NCI-H510A (cell line): Measurements from ENCODE around the gene SPAG8.

Source experiments
- DNase-seq: peaks from one replicate; lab custom pipeline; 2025; lab: John Stamatoyannopoulos, UW

Gene SPAG8

DNA sequence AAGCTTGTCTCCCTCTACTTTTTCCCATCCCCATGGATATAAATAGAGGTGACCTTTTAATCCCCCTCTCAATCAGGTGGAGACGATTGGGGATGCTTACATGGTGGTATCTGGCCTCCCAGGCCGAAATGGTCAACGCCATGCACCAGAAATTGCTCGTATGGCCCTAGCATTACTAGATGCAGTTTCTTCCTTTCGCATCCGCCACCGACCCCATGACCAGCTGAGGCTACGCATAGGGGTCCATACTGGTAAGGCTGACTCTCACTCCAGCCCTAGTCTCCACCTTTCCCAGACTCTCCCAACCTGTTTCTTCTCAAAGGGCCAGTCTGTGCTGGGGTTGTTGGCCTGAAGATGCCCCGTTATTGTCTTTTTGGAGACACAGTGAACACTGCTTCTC, 3.6 kb downstream of the SPAG8 start:
- no peak for DNase-seq

DNA sequence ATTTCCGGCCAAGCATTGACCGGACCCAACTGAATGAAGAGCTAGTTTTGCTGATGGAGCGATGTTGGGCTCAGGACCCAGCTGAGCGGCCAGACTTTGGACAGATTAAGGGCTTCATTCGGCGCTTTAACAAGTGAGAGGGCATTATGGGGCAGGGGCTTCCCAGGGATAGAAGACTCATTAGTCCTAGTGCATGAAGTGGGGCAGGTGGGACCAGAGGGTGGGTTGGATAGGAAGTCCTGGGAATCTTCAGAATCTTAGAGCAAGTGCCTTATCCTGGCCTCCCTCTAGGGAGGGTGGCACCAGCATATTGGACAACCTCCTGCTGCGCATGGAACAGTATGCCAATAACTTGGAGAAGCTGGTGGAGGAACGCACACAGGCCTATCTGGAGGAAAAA, 6.0 kb downstream of the SPAG8 start:
- no peak for DNase-seq

DNA sequence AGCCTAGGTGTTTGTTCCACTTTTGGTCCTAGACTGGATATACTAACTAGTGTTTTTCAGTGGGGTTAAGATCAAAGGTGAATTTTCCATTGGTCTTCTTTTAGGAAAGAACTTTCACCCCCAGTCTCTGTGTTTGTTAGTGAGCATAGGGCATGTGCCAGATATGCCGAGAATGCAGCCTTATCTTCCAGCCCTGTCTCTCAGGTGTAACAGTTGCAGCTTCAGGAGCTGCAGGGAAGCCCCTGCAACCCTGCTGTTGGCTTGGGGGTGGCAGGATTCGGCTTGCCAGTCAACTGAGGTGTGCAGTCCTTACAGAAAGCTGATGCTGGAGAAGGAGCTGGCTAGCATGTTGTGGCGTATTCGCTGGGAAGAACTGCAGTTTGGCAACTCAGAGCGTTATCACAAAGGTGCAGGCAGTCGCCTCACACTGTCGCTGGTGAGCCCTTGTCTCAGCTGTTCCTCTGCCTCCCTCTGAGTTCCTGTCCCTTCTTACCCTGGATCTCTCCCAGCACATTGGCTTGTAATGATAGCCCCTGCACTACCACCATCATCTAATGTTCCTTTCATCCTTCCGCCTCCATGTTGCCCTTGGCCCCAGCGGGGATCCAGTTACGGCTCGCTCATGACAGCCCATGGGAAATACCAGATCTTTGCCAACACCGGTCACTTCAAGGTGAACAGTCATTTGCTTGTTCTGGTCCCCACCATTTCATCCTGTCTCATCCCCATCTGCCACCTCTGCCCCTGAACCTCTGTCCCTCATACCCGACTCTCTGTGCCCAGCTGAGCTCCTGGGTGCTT, 10.5 kb downstream of the SPAG8 start:
- no peak for DNase-seq

DNA sequence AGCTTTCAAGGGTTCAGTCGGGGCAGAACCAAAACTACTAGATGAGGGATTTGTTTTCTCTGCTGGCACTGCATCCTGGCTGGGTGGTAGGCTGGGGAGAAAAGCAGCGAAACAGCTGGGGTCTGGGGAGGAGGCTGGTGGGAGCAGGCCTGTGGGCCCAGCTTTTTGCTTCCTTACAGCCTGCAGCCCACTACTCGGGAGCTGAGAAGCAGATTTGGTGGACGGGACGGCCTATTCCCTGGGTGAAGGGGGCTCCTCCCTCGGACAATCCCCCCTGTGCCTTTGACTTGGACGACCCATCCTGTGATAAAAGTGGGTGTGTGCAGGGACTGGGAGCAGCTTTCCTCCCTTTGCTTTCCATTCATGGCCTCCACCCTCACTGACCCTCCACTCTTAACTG, 11.5 kb downstream of the SPAG8 start:
- no peak for DNase-seq

DNA sequence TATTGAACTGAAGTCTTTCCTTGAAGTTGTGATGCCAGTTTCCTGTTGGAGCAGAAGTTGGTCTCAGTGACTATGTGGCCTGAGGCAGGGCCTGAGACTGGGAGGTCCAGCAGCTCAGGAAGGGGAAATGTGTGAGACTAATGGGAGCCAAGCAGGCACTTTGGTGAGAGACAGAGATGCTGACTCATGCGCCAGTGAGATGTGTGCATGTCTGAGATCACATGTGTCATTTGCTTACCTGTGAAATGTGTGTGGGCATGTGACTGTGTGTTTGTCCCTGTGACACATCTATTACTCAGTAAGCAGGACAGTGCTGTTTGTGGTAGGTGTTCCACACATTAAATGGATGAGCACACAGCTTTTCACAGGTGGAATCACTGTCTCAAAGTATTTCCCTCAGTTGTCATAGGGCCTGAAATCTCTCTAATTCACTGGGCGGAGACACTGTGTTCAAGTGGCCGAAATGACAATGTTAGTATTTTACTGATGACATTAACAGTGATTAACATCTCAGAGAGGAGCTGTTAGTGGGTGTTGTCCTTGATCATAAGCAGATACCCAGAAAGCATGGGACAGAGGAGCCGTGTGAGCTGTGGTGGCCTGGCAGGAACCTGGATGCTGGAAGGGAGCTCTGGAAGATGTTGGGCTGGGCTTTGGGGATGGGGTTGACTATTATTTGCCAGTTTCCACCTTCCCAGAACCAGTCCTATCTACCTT, 13.2 kb downstream of the SPAG8 start:
- no peak for DNase-seq

DNA sequence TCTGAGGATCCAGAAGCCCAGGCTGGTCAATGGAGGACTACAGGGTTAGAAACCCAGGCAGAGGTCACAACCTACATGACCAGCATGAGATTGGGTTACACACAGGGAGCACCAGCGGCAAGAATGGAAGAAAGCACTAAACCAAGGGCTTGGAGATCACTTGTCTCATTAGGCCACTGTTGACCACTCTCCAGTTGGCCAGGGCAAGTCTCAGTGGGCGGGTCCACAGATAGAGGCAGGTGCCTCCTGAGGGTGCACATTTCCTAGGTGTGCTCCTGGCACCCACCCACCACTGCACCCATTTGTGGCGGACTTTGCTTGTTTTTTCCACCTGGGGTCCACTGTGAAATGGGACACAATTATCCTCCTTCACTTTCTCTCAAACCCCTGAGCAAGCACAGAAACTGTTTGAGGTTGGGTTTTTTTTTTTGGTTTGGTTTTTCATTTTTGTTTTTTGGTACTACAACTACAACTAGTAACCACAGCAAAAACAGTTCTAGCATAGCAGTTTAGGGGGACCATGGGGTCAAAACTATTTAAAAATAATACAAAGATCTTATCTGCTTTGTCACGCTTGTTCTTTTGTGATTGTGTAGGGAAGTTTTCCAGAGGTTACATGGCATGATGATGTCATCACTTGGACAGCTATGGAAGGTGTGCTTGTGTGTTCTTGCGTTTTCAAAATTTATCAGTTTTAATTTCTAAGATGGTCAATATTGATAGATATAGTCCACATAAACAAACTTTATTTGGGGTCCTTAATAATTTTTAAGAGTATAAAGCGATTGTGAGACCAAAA, 14.6 kb downstream of the SPAG8 start:
- DNase-seq: no peak

DNA sequence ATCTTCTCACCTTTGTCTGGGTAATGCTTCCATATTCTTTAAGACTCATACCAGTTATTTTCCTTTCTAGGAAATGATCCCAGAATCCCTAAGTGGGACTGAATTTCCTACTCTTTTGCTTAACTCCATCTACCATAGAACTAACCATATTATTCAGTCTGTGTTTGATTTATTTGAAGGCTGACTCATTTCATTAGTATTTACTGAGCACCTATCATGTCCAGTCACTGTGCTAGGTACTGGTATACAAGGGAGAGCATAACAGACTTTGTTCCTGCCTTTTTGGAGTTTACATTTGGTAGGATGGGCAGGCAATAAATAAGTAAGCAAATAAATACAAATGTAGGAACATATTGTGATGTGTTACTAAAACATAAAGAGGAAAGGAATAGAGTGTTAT, 16.4 kb downstream of the SPAG8 start:
- no peak for DNase-seq

DNA sequence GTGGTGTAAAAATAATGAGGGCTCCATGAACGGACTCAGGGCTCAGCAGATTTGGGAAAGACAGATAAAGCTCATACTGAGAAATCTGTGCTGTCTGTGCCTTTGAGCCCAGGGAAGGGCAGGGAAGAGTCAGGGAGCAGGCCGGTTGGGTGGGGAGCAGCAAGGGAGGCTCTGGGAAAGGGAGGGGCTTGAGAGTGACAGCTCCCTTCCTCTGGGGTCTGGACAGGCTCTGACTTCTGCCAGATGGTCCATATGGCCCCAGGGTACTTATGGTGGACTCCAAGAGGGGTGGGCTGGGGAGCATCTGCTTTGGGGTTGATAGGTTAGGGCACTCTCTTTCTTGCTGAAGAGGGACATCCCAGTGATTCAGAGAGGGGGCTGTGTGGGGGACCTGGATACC, 18.6 kb downstream of the SPAG8 start:
- DNase-seq: no peak

DNA sequence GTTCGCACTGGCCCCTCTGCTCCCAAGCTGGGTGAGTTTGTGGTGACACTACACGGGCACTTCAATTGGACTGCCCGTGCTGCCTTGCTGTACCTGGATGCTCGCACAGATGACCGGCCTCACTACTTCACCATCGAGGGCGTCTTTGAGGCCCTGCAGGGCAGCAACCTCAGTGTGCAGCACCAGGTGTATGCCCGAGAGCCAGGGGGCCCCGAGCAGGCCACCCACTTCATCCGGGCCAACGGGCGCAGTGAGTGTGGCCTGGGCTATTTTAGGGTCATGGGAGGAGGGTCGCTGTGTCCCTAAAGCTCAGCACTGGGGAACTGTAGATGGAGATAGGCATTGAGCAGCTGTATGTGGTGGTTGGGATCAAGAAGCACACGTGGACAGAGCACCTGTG, 19.2 kb downstream of the SPAG8 start:
- no peak for DNase-seq

DNA sequence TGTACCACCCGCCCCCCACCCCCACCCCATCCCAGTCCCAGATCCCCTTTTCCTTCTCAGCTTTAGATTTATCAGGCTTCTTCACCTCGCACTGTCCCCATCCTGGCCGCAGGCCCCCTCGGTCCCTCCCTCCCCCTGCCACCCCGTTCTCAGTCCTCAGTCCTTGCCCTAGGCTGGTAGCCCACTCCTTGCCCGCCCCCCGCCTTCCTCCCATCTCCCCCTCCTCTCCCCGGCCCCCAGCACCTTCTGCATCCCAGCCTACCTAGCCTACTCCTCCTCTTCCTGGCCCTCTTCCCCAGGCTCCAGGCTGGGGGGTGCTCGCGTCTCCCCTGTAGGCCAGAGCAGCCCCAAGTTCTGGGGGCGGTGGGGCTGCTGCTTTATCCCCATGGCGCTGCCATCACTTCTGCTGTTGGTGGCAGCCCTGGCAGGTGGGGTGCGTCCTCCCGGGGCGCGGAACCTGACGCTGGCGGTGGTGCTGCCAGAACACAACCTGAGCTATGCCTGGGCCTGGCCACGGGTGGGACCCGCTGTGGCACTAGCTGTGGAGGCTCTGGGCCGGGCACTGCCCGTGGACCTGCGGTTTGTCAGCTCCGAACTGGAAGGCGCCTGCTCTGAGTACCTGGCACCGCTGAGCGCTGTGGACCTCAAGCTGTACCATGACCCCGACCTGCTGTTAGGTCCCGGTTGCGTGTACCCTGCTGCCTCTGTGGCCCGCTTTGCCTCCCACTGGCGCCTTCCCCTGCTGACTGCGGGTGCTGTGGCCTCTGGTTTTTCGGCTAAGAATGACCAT, 19.8 kb downstream of the SPAG8 start:
- DNase-seq: no peak

DNA sequence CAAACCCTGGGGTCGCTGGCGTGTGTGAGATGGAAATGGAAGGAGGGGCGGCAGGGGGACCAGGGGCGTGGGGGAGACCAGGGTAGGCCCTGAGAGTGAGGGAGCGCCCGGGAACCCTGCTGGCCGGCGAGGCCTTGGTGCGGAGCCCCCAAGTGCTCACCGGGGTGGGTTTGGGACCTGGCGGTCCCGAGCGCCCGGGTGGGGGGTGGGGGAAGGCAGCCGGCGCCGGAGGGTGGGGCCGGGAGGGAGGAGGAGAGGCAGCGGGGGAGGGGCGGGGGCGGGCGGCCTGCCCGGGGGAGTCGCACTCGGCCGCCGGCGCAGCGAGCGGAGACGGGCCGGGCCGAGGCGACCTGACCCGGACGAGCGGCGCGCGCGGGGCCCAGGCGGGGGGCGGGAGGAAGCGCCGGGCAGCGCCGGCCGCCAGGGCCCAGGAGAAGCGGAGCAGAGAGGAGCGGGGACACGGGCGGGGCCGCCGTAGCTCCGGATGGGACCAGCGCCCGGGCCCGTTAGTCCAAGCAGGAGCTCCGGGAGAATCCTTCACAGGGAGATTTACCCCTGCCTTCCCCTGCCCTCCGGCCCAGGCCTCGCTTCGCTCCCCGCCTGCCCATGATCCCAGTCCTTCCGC, 20.7 kb downstream of the SPAG8 start, which contains the start of gene NPR2:
Gene NPR2, plus strand, starts transcription at position 295 of the 625 bp plus-strand sequence. CDS start 818 bp downstream, outside the sequence.
- no peak for DNase-seq

DNA sequence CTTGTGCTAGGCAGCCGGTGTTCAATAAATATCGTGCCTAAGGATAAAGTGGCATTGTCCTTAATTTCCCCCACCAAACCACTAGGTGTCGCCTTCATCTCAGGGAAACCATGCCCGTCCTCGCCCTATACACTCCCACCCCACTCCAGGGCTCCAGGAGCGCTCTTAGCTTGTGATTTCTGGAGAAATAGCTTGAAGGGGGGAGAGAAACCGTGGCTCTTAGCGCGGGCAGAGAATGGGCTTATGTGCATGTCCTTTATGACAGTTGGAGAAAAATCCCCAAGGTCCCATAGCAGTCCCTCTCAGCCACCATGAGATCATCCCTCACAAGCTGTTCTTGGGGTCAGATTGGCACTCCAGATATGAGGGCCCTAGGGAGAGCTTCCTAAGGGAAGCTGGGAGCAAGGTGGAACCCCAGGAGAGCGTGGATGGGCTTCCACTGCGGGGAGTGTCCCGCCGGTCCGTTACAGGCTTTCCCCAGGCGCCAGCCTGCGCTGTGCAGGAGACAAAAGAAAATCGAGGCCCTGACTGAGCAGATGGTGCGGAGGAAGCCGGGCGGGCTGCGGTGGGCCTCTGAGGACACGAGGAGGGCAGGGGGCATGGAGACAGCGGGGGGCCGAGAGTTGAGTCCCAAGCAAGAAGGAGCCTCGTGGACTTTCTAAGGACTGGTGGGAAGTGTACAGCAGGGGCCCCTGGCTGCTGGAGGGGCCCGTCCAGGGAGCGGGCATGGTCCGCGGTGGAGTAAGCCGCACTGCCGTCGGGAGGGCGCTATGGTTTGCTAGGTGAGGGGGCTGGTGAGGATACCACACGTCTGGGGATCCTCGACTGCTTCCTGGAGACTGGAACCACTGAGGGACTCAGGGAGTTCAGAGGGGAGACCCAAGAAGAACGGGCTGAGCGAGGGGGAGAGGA, 21.4 kb downstream of the SPAG8 start:
- DNase-seq: no peak

DNA sequence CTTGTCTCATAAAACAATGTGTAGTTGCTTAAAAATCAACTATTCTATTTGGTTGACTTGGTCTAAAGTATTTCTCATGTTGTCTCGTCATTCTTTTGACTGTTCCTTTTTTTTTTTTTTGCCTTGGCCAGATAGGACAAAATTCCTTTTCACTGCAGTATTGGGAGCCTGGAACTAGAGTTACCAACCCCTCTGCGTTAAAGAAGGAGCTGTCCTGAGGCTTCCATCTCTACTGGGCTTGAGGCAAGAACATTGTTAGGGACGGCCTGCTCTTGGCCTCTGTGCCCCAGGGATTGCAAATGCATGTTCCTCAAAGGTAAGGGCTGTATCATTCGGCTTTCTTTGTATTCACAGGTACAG, 22.1 kb downstream of the SPAG8 start:
- no peak for DNase-seq

DNA sequence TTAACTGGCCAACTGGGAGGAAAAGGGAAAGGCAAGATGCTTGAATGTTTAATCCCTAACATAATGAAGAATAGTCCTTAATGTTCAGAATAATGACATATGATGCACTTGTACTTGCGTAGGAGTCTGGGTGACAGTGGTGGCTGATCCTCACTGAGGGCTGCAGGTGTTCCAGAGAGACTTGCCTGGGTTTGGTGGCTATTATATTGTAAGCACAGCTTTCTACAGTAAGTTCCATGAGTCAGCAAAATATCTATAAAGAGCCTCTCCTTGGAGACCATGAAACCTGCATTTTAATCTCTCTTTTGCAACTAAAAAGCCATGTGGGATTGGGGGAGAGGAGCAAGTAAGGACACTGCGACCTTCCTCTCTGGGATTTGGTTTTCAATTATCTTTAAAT, 22.5 kb downstream of the SPAG8 start:
- no peak for DNase-seq

DNA sequence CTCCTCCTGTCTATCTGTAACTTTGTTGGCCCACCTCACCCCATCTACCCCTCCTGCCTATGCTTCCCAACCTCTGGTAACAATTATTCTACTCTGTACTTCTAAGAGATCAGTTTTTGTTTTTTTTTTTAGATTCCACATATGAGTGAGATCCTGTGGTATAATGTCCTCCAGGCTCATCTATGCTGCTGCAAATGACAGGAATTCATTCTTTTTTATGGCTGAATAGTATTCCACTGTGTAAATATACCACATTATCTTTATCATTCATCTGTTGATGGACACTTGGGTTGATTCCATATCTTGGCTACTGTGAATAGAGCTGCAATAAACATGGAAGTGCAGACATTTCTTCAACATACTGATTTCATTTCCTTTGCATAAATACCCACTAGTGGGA, 28.6 kb downstream of the SPAG8 start:
- DNase-seq: no peak

DNA sequence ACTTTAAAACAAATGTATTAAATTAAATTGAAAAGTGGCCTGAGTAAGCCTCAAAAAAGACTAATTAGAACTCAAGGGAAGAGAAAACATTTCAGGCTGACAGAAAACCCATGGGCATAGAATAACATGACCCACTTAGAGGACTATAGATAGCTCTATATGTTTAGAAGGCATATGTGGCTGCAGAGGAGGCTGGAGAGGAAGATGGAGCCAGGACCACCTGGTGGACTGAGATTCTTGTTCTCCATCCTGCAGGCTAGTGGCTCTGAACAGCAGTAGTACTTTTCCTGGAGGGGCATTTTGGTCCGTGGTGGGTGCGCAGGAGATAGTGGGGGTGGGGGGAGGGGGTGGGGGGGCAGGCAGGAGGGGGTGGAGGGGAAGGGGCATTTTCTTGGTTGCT, 31.0 kb downstream of the SPAG8 start:
- DNase-seq: no peak

DNA sequence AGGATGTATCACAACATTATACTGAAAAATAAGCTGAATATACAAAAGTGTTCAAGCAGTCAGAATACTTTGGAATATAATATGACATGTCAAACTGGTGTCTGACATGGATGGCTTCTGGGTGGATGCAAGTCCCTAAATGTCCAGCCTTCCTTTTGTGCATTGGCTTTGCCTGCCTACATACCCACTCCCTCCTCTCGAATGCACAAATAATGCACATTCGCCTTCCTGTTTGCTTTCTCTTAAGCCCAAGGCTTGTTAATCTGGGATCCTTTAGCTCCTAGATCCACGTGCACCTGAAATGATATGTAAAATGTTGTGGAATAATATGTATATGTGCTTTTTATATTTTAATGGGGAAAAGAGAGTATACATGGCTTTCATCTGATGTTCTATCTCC, 33.6 kb downstream of the SPAG8 start:
- DNase-seq: no peak

DNA sequence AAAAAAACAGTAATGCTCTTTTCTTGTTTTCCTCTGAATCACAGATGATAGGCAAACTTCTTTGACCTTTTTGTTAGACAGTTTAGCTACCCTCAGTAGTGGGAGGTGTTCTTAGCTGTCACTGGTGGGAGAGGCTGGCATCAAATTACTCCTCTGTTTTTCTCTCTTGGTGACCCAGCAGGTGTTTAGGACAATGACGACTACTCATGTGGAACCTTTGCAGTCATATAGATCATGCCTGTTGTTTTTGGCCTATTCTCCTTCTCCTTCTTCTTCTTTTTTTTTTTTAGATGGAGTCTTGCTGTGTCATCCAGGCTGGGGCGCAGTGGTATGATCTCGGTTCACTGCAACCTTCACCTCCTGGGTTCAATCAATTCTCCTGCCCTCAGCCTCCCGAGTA, 36.0 kb downstream of the SPAG8 start:
- DNase-seq: peak; percentile 56

DNA sequence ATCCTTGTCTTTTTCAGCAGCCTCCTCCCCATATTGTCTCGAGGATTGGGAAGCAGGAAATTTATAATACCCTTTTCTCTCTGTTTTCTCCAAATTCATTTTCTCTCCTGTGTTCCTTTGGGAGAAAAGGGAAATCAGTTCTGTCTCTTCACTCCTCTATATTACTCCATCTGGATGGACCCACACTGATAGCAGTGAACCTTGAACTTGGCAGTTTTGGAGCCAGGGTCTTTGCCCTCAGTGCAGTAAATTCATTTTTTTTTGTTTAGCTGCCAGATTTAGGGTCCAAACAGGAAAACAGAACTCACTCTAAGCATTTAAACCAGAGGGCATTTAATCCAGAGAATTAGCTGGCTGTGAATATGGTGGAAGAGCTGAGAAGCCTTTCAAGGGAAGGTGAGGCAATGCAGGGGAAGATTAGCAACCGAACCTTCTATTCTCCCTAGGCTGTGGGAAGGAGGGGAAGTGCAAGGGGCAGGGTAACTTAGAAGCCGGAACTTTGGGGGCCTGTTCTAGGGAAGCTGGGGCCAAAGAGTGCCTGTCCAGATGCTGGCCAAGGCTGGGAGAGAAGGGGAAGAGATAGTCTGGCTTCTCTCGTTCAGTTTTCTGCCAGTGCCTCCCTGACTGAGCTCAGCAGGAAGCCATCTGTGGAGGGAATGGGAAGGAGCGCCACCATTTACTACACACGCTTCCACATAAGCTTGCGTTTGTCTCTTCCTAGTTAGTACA, 37.0 kb downstream of the SPAG8 start:
- no peak for DNase-seq

DNA sequence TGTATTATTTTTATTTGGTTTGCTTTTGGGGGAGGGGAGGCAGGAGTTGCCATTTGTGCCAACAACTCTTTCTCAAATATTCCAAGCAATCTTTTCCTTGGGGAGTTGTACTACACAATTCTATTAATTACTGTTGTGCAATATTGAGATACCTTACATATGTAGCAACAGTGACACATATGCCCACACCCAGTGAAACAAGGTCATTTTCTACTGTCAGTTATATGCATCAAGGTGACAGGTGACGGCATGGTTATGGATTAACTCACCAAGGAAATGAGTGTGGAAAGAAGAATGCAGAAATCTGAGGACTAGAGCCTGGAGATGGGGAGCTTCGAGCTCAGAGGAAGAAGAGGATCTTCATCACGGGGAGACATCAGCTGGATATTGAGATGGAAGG, 40.1 kb downstream of the SPAG8 start:
- no peak for DNase-seq
